Measurements from ENCODE around the gene MGST2.
"Not testable (repeated sequence)": the region's sequence is repeated elsewhere in the genome, so short reads cannot be mapped to it uniquely, and the experiment has no call there.

Gene MGST2

DNA sequence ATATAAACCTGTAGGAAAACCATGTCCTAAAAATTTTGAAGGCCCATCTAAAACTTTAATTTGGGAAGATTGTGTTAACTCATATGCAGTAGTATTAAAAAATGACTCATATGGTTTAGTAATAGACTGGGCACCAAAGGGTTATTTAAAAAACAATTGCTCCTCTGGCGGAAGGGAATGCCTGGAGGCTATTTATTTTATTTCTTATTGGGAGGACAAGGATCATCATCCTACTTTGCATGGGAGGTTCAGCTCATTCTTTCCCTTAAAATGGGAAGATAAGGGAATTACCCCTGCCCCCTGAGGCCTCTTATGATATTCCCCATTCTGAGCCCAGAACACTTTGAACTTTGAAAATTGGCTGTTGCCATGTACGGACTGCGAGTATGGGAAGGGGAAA is 29.7 kb upstream of the MGST2 start:
- Histone ChIP-seq H4K20me1 (ENCODE audit: low read depth, low read length) (no peaks in the 10 kb centered on the region), H3K9me3 (ENCODE audit: insufficient read depth, low read length) (no peaks in the 10 kb centered on the region), H3K9ac (ENCODE audit: low read length) (no peak overlapping the region), H2AFZ (ENCODE audit: low read depth, low read length, severe bottlenecking) (no peak overlapping the region), H3K27me3 (ENCODE audit: low read length) (no peaks in the 10 kb centered on the region), H3K27ac (ENCODE audit: low read depth, low read length) (no peak overlapping the region), H3F3A (ENCODE audit: insufficient read depth) (no peaks in the 10 kb centered on the region), H3K36me3 (ENCODE audit: low read length) (no peaks in the 10 kb centered on the region), H3K4me3 (ENCODE audit: insufficient read depth, low read length, poor library complexity, severe bottlenecking) (no peak overlapping the region), H3K79me2 (ENCODE audit: insufficient read depth, low read length) (no peaks in the 10 kb centered on the region), H3K4me2 (ENCODE audit: low read depth, low read length, poor library complexity, severe bottlenecking) (no peak overlapping the region), H3K9me2 (replicated peaks; ENCODE audit: insufficient read depth, low read length) (no peaks in the 10 kb centered on the region)
- TF ChIP-seq, protein P1, sequence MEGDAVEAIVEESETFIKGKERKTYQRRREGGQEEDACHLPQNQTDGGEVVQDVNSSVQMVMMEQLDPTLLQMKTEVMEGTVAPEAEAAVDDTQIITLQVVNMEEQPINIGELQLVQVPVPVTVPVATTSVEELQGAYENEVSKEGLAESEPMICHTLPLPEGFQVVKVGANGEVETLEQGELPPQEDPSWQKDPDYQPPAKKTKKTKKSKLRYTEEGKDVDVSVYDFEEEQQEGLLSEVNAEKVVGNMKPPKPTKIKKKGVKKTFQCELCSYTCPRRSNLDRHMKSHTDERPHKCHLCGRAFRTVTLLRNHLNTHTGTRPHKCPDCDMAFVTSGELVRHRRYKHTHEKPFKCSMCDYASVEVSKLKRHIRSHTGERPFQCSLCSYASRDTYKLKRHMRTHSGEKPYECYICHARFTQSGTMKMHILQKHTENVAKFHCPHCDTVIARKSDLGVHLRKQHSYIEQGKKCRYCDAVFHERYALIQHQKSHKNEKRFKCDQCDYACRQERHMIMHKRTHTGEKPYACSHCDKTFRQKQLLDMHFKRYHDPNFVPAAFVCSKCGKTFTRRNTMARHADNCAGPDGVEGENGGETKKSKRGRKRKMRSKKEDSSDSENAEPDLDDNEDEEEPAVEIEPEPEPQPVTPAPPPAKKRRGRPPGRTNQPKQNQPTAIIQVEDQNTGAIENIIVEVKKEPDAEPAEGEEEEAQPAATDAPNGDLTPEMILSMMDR (IDR thresholded peaks at IDR 0.05; ENCODE audit: insufficient read depth, low read length, poor library complexity, severe bottlenecking), result no peak
- no peak for TF ChIP-seq EZH2phosphoT487 (conservative IDR thresholded peaks at IDR 0.05; ENCODE audit: low read length)

DNA sequence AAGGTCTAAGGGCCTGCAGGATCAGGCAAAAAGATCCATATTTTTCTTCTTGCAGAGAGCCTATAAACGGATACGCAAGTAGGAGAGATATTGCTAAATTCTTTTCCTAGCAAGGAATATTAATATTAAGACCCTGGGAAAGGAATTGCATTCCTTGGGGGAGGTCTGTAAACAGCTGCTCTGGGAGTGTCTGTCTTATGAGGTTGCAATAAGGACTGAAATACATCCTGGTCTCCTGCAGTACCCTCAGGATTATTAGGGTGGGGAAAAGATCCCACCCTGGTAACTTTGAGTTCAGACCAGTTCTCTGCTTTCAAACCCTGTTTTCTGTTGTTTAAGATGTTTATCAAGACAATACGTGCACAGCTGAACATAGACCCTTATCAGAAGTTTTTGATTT is 27.3 kb upstream of the MGST2 start:
- not testable (repeated sequence) for H3K9ac ChIP-seq (ENCODE audit: low read length); H4K20me1 ChIP-seq (ENCODE audit: low read depth, low read length); H3K9me2 ChIP-seq (replicated peaks; ENCODE audit: insufficient read depth, low read length); H3K27ac ChIP-seq (ENCODE audit: low read depth, low read length); H3K36me3 ChIP-seq (ENCODE audit: low read length); H3K27me3 ChIP-seq (ENCODE audit: low read length); H3K4me2 ChIP-seq (ENCODE audit: low read depth, low read length, poor library complexity, severe bottlenecking); H3K9me3 ChIP-seq (ENCODE audit: insufficient read depth, low read length); H2AFZ ChIP-seq (ENCODE audit: low read depth, low read length, severe bottlenecking); H3F3A ChIP-seq (ENCODE audit: insufficient read depth); H3K4me3 ChIP-seq (ENCODE audit: insufficient read depth, low read length, poor library complexity, severe bottlenecking); H3K79me2 ChIP-seq (ENCODE audit: insufficient read depth, low read length)

DNA sequence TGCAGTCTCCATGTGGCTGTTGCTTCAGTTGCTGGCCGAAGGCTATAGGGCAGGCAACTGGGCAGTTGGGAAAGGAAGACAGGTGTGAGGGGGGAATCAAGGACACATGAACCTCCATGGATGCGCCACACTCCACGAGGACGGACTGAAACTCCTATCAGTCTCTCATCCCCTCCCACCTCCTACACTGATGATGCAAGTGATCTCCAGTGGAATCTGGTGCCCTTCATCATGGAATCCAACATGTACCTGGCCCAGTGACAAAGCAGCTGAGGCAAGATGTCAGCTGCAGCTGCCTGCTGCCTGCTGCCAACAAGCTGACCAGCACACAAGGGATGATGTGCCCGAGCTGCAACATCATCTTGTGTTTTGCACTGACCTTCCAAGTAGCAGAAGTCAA is 26.0 kb upstream of the MGST2 start:
- H2AFZ ChIP-seq (ENCODE audit: low read depth, low read length, severe bottlenecking), result no peak overlapping the region
- no peak overlapping the region for H3K4me3 ChIP-seq (ENCODE audit: insufficient read depth, low read length, poor library complexity, severe bottlenecking)
- H3K36me3 ChIP-seq (ENCODE audit: low read length), result no peaks in the 10 kb centered on the region
- H4K20me1 ChIP-seq (ENCODE audit: low read depth, low read length), result no peaks in the 10 kb centered on the region
- H3K27ac ChIP-seq (ENCODE audit: low read depth, low read length), result no peak overlapping the region
- H3K4me2 ChIP-seq (ENCODE audit: low read depth, low read length, poor library complexity, severe bottlenecking), result no peak overlapping the region
- no peaks in the 10 kb centered on the region for H3K9me3 ChIP-seq (ENCODE audit: insufficient read depth, low read length)
- no peaks in the 10 kb centered on the region for H3K79me2 ChIP-seq (ENCODE audit: insufficient read depth, low read length)
- H3K9ac ChIP-seq (ENCODE audit: low read length), result no peak overlapping the region
- no peaks in the 10 kb centered on the region for H3F3A ChIP-seq (ENCODE audit: insufficient read depth)
- H3K27me3 ChIP-seq (ENCODE audit: low read length), result no peaks in the 10 kb centered on the region
- H3K9me2 ChIP-seq (replicated peaks; ENCODE audit: insufficient read depth, low read length), result no peaks in the 10 kb centered on the region
- no peak for TF ChIP-seq EZH2phosphoT487 (conservative IDR thresholded peaks at IDR 0.05; ENCODE audit: low read length)
- TF ChIP-seq, protein P1 (IDR thresholded peaks at IDR 0.05; ENCODE audit: insufficient read depth, low read length, poor library complexity, severe bottlenecking), result no peak

DNA sequence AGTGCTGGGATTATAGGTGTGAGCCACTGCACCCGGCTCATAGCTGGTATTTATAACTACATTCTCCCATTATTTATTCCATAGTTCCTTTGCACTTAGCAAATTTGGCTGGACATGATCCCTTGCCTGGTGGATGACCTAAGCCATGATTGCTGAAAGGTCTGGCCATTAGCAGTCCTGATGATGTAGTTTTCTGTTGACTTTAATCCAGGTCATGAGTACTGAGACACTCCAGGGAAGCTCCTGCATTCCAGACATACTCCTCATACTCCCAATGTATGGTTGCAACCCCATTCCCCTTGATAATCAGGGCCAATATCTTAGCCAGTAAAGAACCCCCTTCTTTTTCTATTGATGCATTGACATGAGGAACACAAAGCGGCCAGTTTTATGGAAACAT is 24.4 kb upstream of the MGST2 start:
- no peaks in the 10 kb centered on the region for H3K9me3 ChIP-seq (ENCODE audit: insufficient read depth, low read length)
- no peak overlapping the region for H2AFZ ChIP-seq (ENCODE audit: low read depth, low read length, severe bottlenecking)
- no peak overlapping the region for H3K4me3 ChIP-seq (ENCODE audit: insufficient read depth, low read length, poor library complexity, severe bottlenecking)
- no peak overlapping the region for H3K9ac ChIP-seq (ENCODE audit: low read length)
- no peaks in the 10 kb centered on the region for H4K20me1 ChIP-seq (ENCODE audit: low read depth, low read length)
- no peaks in the 10 kb centered on the region for H3K27me3 ChIP-seq (ENCODE audit: low read length)
- TF ChIP-seq, protein P1 (IDR thresholded peaks at IDR 0.05; ENCODE audit: insufficient read depth, low read length, poor library complexity, severe bottlenecking), result no peak
- TF ChIP-seq EZH2phosphoT487 (conservative IDR thresholded peaks at IDR 0.05; ENCODE audit: low read length), result no peak
- H3K9me2 ChIP-seq (replicated peaks; ENCODE audit: insufficient read depth, low read length), result no peaks in the 10 kb centered on the region
- no peak overlapping the region for H3K4me2 ChIP-seq (ENCODE audit: low read depth, low read length, poor library complexity, severe bottlenecking)
- no peaks in the 10 kb centered on the region for H3K79me2 ChIP-seq (ENCODE audit: insufficient read depth, low read length)
- no peak overlapping the region for H3K27ac ChIP-seq (ENCODE audit: low read depth, low read length)
- no peaks in the 10 kb centered on the region for H3F3A ChIP-seq (ENCODE audit: insufficient read depth)
- no peaks in the 10 kb centered on the region for H3K36me3 ChIP-seq (ENCODE audit: low read length)

Measured in SU-DHL-6 (cell line).